Measurements from ENCODE around the gene CREB3L4.

The CREB3L4 gene

GRCh38 chr1:153938996-153939395, 28.7 kb upstream of the CREB3L4 start:
- H3K4me3 ChIP-seq (ENCODE audit: control insufficient read depth, low read depth, low read length) = no peak overlapping the region
- TF ChIP-seq CTCF (IDR thresholded peaks at IDR 0.05; ENCODE audit: control insufficient read depth, insufficient read depth, low read depth, low read length, missing control alignments) = no peak
- DNase-seq (ENCODE audit: low read depth) = no peak

GRCh38 chr1:153939476-153939875, 28.2 kb upstream of the CREB3L4 start:
- no peak overlapping the region for H3K4me3 ChIP-seq (ENCODE audit: control insufficient read depth, low read depth, low read length)
- TF ChIP-seq CTCF (IDR thresholded peaks at IDR 0.05; ENCODE audit: control insufficient read depth, insufficient read depth, low read depth, low read length, missing control alignments) = no peak
- no peak for DNase-seq (ENCODE audit: low read depth)

GRCh38 chr1:153940756-153941155, 26.9 kb upstream of the CREB3L4 start:
- no peak for DNase-seq (ENCODE audit: low read depth)
- TF ChIP-seq CTCF (IDR thresholded peaks at IDR 0.05; ENCODE audit: control insufficient read depth, insufficient read depth, low read depth, low read length, missing control alignments) = no peak
- no peak overlapping the region for H3K4me3 ChIP-seq (ENCODE audit: control insufficient read depth, low read depth, low read length)

- no peak for DNase-seq (ENCODE audit: low read depth)
- no peak overlapping the region for H3K4me3 ChIP-seq (ENCODE audit: control insufficient read depth, low read depth, low read length)
- no peak for TF ChIP-seq CTCF (IDR thresholded peaks at IDR 0.05; ENCODE audit: control insufficient read depth, insufficient read depth, low read depth, low read length, missing control alignments)
Observed at GRCh38 chr1:153941826-153942725, 25.6 kb upstream of the CREB3L4 start.

- DNase-seq (ENCODE audit: low read depth) = no peak
- H3K4me3 ChIP-seq (ENCODE audit: control insufficient read depth, low read depth, low read length) = no peak overlapping the region
- TF ChIP-seq CTCF (IDR thresholded peaks at IDR 0.05; ENCODE audit: control insufficient read depth, insufficient read depth, low read depth, low read length, missing control alignments) = no peak
Observed at GRCh38 chr1:153942766-153943549, 24.7 kb upstream of the CREB3L4 start.

GRCh38 chr1:153944005-153944826, 23.5 kb upstream of the CREB3L4 start:
- no peak for DNase-seq (ENCODE audit: low read depth)
- no peak for TF ChIP-seq CTCF (IDR thresholded peaks at IDR 0.05; ENCODE audit: control insufficient read depth, insufficient read depth, low read depth, low read length, missing control alignments)
- no peak overlapping the region for H3K4me3 ChIP-seq (ENCODE audit: control insufficient read depth, low read depth, low read length)

All from AG09309 (cell line).